HG03457 (cell line): Measurements from ENCODE around the gene PHAF1.

ENCODE experiments used
- ATAC-seq: cut with Tn5 transposase; IDR thresholded peaks from one replicate; pipeline ENCODE4 v1.9.1; 2021; ENCODE audit warnings: moderate number of reproducible peaks; ENCODE audit not compliant: unreplicated experiment

The PHAF1 gene

DNA sequence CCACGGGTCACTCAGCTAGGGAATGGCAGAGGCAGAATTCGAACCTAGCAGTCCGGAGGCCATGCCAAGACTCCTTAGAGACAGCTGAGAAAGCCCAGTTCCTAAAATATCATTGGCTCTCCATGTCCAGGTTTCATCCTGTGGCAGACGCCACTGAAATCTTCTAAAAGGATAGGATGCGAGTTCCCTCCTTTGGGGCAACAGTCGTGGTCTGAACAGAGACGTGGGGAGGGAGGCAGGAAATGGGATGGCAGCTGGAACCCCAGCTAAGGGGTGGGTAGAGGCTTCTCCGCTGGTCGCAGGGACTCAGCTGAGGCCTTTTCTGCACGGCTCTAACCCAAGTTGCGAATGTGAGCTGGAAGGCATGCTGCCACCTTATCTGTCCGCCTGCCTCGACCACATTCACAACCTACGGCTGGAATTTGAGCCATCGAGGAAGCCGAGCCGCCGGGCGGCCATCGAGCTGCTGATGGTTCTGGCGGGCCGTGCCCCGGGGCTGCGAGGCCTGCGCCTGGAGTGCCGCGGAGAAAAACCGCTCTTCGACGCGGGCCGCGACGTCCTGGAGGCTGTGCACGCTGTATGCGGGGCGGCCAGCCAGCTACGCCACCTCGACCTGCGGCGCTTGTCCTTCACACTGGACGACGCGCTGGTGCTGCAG, 52.9 kb downstream of the PHAF1 start:
- no peak for ATAC-seq

DNA sequence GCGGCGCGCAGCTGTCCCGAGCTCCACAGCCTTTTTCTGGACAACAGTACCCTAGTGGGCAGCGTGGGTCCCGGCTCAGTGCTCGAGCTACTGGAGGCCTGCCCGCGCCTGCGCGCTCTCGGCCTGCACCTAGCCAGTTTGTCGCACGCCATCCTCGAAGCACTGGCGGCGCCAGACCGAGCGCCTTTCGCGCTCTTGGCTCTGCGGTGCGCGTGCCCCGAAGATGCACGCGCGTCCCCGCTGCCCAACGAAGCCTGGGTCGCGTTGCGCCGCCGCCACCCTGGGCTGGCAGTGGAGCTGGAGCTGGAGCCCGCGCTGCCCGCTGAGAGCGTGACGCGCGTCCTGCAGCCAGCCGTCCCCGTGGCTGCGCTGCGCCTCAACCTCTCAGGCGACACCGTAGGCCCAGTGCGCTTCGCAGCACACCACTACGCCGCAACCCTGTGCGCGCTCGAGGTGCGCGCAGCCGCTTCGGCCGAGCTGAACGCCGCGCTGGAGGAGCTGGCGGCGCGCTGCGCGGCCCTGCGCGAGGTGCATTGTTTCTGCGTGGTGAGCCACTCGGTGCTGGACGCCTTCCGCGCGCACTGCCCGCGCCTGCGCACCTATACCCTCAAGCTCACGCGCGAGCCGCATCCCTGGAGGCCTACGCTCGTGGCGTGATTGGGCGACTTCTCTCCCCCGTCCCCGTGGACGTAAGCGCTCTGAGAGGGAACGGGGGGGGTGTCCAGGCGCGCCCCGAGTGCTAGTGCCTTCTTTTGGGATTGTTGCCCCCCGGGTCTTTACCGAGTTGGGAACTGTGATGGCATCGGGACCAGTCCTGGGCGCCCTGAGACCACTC, 53.6 kb downstream of the PHAF1 start:
- ATAC-seq, result no peak

DNA sequence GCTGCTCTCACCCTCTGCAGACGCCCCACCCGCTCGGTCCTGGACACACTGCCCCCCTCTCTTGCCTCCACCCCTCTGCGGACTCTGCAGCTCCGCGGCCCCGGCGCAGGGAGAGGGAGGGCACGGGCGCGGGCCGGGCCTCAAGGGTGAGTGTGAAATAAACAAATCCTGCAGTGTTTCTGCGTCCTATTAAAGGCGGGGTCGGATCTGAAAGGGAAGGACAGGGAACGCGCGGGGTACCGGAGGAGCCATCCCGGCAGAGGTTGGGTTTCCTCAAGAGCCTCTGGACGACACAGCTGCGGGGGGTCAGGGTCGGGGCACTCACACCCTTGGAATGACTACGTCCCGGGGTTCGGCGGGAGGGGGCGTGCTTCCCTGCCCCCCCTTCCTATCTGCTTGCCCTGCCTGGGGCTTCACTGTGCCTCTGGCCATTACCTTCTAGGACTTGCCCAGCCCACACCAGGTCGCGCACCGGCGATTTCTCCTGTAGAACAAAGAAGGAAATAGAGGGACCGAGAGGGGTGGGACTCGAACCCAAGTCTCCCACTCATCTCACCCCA, 54.3 kb downstream of the PHAF1 start:
- no peak for ATAC-seq

DNA sequence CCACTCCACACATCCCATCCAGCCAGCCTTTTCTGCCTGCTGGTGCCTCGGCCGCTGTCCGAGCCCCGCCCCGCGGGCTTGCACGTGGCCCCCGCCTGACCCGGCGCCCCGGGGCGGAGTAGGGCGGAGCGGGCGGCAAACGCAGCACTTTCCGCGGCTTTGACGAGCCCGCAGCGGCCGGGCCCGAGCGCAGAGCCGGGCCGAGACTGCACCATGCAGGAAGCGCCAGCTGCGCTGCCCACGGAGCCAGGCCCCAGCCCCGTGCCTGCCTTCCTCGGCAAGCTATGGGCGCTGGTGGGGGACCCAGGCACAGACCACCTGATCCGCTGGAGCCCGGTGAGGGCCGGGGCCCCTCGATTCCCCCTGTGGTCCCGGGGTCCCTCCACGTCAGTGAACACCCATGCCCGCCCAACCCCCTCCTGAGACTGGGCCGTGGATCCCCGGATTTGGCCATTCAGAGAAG, 54.9 kb downstream of the PHAF1 start, which contains the start of gene HSF4:
TSS of gene HSF4 (plus strand) at position 147 of the 463 bp plus-strand sequence. CDS start at position 214, 67 bp downstream.
- ATAC-seq, result no peak

DNA sequence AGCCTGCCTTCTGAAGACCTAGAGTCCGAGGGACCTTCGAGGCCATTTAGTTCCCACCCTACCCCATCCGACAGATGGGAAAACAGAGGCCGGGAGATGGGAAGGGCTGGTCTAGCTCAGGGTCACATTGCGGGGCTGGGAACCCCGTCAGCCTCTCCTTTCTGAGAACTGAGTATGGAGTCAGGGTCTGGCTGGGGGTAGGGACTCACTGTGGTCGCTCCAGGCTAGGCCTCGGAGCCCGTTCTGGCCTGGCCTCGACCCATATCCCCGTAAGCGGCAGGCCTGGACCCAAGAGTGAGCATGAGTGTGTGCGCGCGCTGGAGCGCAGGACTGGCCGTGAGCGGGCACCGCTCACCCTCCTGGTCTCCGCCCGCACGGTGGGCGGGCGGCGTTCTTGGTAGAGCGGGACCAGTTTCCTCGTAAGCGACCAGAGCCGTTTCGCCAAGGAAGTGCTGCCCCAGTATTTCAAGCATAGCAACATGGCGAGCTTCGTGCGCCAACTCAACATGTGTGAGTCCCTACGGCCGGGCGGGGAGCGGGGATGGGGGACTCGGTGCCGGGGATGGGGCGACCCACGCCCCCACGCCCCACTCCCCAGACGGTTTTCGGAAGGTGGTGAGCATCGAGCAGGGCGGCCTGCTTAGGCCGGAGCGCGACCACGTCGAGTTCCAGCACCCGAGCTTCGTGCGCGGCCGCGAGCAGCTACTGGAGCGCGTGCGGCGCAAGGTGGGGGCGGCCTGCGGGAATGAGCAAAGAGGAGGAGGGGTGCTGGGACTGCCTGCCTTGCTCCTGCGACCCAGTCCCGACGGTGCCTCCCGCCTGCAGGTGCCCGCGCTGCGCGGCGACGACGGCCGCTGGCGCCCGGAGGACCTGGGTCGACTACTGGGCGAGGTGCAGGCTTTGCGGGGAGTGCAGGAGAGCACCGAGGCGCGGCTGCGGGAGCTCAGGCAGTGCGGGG, 55.7 kb downstream of the PHAF1 start:
- ATAC-seq, result no peak

DNA sequence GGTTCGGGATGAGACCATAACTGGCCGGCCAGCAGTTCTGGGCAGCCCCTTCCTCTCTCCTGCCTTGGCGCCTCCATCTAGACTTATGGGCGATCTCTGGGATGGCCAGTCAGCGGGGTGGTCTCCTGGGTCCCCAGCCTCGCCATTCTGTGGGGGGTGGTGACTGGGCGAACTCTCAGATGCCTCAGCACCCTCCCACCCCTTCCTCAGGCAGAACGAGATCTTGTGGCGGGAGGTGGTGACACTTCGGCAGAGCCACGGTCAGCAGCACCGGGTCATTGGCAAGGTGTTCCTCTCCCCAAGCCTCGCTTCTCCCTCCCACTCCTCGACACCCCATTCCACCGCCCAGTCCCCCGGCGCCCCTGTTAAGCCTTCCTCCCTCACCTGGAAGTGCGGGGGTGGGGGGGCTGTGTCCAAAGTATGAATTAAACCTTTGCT, 56.4 kb downstream of the PHAF1 start:
- no peak for ATAC-seq

DNA sequence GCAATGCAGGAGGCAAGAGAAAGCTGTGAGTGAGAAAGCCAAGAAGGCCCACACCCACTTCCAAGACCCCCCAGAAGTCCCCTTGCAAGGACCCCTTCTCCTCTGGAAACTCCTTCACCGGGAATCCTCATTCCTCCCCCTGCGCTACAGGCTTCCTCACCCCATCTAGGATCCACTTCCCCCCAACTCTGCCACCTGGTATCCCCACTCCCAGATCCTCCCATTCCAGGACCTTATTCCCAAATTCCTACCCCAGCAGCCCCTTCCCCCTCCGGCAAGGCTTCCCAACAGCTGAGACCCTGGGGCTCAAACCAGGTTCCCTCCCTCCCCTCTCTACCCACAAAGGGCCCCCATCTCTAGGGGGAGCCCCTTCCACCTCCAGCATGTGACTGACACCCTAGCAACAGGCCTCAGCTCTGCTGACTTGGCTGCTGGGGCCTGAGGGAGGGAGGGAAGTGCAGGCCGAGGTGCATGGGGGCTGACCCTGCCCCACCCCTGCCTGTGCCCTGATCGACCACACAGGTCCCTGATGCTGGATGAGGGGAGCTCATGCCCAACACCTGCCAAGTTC, 56.9 kb downstream of the PHAF1 start:
- ATAC-seq, result no peak

DNA sequence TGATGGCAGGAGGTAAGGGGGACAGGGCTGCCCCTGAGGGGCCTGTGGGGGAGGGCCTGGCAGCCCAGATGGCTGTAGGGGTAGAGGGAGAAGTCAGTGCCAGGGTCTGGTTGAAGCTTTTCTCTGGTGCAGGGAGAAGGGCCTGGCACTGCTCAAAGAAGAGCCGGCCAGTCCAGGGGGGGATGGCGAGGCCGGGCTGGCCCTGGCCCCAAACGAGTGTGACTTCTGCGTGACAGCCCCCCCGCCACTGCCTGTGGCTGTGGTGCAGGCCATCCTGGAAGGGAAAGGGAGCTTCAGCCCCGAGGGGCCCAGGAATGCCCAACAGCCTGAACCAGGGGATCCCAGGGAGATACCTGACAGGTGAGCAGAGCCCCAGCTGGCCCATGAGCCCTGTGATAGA, 57.8 kb downstream of the PHAF1 start:
- no peak for ATAC-seq

DNA sequence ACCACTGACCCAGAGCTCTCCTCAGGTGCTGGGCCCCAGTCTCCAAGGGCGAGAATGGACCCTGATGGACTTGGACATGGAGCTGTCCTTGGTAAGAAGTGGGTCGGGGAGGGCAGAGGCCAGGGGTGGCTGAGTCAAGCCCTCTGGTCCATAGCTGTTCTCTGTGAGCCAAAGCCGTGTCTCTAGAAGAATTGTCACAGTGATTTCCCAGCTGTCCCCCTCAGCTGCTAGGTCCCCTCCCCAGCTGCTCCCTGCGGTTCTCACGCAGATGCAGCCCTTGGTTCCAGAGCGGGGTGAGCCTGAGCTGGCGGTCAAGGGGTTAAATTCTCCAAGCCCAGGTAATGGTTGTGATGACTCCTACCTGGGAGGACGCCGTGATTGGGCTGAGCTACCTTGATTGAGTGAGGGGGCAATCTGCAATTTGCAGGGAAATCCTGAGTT, 59.3 kb downstream of the PHAF1 start:
- no peak for ATAC-seq

DNA sequence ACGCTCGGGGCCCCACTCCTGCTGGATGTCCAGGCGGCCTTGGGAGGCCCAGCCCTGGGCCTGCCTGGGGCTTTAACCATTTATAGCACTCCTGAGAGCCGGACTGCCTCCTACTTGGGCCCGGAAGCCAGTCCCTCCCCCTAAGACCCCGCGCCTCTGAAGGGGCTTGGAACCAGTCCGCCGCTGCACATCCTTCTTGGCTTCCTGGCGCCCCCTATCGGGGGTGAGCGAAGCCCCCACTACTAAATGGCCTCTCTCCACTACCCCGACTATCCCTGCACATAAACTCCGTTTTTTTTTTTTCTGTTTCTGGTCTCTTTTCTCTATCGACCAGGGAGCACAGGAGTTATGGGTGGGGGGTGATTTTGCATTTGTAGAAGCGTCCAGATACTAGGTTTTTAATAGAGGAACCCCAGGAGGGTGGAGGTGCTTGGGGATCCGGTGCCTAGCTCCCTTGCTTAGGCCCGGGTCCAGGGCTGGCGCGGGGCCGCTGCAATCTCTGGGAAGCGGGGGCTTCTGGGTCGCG, 60.0 kb downstream of the PHAF1 start:
- no peak for ATAC-seq

DNA sequence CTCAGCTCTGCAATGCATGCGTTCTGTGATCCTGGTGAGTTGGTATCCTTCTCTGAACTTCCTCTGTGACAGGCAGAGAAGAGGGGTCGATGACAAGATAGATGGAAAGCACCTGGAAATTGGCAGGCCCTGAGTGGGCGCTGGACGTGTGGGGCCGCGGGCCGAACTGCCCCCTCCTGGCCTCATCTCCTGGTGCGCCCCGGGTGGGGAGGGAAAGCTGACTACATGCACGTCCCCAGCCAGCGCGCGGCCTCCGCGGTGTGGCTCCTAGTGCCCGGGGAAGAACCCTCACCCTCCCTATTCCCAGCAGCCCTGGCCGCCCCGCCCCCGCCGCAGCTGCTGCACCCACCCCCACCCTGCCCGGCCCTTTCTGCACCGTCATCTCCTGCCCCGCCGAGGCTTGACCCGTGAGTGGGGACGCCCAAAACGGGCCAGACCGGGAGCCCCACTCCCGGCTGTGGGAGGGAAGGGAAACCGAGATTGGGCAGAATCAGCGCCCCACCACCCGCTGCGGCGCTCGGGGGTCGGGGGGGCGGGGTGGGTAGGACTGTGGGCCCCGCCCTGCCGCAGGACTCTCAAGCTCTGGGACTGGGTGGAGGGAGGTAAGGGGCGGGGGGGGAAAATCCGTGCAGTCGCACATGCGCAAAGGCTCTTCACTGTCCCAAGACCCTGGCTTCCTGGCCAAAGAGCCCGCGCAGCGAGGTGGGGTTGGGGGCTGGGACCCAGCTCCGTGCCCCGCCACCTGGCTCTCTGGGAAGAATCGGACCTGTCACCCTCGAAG, 60.6 kb downstream of the PHAF1 start, which contains the start of gene NOL3:
TSS of gene NOL3 (plus strand) at position 371 of the 781 bp plus-strand sequence.
- ATAC-seq, result peak; percentile 34

DNA sequence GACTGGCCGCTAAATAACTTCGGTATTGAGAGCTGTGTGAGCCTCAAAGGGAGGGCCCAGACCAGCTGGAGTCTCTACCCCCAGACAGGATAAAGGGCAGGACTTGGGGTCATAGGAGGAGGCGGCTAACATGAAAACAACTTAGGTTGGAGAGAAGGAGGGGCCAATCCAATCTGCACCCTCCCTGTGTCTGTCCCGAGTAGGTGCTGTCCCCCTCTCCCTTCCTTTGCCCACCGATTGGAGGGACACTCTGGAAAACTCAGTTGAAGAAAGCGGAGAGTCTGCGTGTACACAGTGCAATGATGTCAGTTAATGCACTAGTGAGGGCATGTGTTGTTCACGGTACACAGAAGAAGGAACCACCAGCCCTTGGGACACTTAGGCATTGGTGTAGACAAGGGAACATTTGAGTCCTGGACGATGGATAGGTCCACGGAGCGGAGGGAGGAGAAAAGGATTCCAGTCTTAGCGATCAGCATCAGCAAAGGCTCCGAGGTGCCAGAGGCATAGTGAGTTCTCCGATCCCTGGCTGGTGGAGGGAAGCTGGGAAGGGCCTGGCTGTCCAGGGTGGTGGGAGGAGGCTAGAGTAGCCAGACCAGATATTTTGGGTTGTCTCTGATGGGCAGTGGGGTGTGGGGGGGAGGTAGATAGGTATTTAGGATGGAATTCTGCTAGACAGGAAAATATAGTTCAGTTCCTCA, 61.4 kb downstream of the PHAF1 start:
- ATAC-seq, result no peak

DNA sequence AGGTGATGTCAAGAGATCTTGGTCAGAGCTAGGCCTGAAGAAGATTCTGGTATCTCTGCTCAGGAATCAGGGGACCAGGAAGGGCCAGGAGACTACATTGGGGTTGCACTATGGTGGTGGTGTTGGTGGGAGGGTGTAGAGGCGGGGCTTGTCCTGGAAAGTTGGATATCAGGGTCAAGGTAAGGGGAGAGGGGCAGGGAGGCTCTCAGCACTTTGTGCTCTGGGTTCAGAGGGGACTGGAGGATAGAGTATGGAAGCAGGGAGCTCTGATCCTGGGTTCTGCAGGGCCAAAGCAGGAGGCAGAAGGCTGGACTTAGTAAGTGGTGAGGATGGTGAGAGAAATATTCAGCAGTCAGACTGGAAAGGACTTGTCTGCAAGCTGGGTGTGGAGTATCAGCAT, 63.6 kb downstream of the PHAF1 start:
- no peak for ATAC-seq

DNA sequence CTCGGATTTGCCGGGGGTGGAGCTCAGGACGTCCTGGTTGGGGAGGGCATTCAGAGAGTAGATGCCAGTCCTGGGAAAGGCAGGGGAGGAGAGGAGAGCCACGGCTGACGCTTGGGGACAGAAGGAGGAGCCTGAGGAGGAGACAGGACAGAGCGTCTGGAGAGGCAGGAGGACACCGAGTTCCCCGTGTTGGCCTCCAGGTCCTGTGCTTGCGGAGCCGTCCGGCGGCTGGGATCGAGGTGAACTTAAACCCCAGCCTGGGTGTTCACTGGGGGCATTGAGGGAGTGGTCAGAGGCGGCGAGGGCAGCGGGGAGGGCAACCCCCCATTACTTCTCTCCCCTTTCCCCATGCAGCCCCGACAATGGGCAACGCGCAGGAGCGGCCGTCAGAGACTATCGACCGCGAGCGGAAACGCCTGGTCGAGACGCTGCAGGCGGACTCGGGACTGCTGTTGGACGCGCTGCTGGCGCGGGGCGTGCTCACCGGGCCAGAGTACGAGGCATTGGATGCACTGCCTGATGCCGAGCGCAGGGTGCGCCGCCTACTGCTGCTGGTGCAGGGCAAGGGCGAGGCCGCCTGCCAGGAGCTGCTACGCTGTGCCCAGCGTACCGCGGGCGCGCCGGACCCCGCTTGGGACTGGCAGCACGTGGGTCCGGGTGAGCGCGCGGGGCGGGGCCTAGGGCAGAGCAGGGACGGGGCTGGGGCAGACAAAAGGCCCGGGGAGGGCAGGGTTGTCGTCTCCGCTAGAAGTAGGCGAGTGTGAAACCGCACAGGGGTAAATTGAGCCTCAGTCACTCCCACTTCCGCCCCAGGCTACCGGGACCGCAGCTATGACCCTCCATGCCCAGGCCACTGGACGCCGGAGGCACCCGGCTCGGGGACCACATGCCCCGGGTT, 64.3 kb downstream of the PHAF1 start:
- ATAC-seq, result no peak

DNA sequence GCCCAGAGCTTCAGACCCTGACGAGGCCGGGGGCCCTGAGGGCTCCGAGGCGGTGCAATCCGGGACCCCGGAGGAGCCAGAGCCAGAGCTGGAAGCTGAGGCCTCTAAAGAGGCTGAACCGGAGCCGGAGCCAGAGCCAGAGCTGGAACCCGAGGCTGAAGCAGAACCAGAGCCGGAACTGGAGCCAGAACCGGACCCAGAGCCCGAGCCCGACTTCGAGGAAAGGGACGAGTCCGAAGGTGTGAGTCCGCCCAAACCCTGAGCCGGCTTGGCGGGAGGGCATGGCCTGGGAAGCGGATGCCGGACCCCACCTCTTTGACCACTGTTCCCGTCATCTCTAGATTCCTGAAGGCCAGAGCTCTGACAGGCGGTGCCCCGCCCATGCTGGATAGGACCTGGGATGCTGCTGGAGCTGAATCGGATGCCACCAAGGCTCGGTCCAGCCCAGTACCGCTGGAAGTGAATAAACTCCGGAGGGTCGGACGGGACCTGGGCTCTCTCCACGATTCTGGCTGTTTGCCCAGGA, 65.0 kb downstream of the PHAF1 start:
- no peak for ATAC-seq

DNA sequence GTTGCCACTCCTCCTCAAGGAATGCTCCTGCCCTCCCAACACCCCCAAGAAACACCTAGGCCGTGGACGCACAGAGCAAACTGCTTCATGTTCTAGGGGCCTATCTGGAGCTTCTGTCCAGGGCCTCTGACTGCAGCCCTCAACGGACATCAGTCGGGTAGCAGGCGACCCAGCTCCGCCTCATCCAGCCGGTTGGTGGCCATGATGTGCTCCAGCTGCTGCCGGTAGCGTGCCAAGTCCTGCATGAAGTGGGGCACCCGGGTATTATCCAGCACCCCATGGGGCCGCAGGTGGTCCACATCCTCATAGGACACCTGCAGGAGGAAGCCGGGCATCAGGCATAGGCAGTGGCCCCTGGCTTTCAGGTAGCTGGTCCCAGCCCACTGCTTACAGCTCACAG, 66.9 kb downstream of the PHAF1 start:
- ATAC-seq, result no peak
